Measurements from ENCODE around the gene RELCH.

- TF ChIP-seq CTCF (IDR thresholded peaks at IDR 0.05): no peak
- TF ChIP-seq POLR2A (IDR thresholded peaks at IDR 0.05): no peak
Observed at GRCh38 chr18:62329691-62330454, 142.8 kb downstream of the RELCH start.

Measured in lower leg skin (tissue), 3 donors.